ENCODE data around the gene FCRL1.

- no peak for TF ChIP-seq POLR2A (IDR thresholded peaks at IDR 0.05)
- TF ChIP-seq CTCF (IDR thresholded peaks at IDR 0.05 in 8 of 11, conservative IDR thresholded peaks at IDR 0.05 in 3 of 11), result no peak
Observed at GRCh38 chr1:157868654-157869053, 48.7 kb upstream of the FCRL1 start.

All from spleen (tissue), 7 donors.